Activated CD8-positive, alpha-beta T cell treated with anti-CD3 and anti-CD28 coated beads for 36 hours (primary cell): ENCODE data around the gene MICAL3. TPM values are rescaled to one million over a fixed set of nuclear protein-coding genes. Genes with fewer than 3 reads are reported as not detected.
A peak's percentile ranks its signal among the peaks of the same experiment; 100 is the strongest.
"Not testable (repeated sequence)": the region's sequence is repeated elsewhere in the genome, so short reads cannot be mapped to it uniquely, and the experiment has no call there.

Experiments
- ATAC-seq: fragments of 200-7000 bp; cut with Tn5 transposase; one replicate; pipeline ENCODE4 v1.10.0; 2021; ENCODE audit warnings: mild to moderate bottlenecking, moderate library complexity
- CTCF ChIA-PET: fragments of 350-600 bp; sonication (Branson Sonifier 250); formaldehyde crosslinking; loops from one replicate; lab custom pipeline; 2021; ENCODE audit warnings: antibody characterized with exemption; lab: Charles Lee
- POLR2A ChIA-PET: fragments of 350-600 bp; sonication (Branson Sonifier 250); formaldehyde crosslinking; loops from one replicate; lab custom pipeline; 2021; ENCODE audit warnings: antibody characterized with exemption; lab: Charles Lee
- DNase-seq: peaks from one replicate; pipeline ENCODE4 v3.0.0-alpha.2; 2020
- H3K27ac Mint-ChIP-seq: one replicate; pipeline ENCODE4 v1.8.0; 2021; ENCODE audit warnings: mild to moderate bottlenecking, mixed read lengths
- H3K27me3 Mint-ChIP-seq: one replicate; pipeline ENCODE4 v1.8.0; 2021; ENCODE audit warnings: mixed read lengths
- H3K36me3 Mint-ChIP-seq: one replicate; pipeline ENCODE4 v1.8.0; 2021; ENCODE audit warnings: low read depth, mixed read lengths
- H3K4me1 Mint-ChIP-seq: one replicate; pipeline ENCODE4 v1.8.0; 2021; ENCODE audit warnings: low read depth, mixed read lengths
- H3K4me3 Mint-ChIP-seq: one replicate; pipeline ENCODE4 v1.8.0; 2021; ENCODE audit warnings: mild to moderate bottlenecking, moderate library complexity, mixed read lengths
- H3K9me3 Mint-ChIP-seq: one replicate; pipeline ENCODE4 v1.8.0; 2021; ENCODE audit warnings: mixed read lengths
- CTCF ChIP-seq: fragments of 200-600 bp; IDR thresholded peaks from one replicate; pipeline ENCODE4 v1.8.0; 2022; ENCODE audit warnings: antibody characterized with exemption, mild to moderate bottlenecking
- intact Hi-C: fragments of 100-400 bp; cut with micrococcal nuclease; formaldehyde crosslinking; loops from one replicate; pipeline ENCODE4 v1.10.0; 2022
- total RNA-seq, 2 experiments: library from RNA; stranded (reverse); gene quantifications; one replicate each; pipeline ENCODE4 v1.2.3, GENCODE V29; 2021

Gene MICAL3
- total RNA-seq, 2 experiments from 2014 or later, result 31.6 to 32.4 TPM

DNA sequence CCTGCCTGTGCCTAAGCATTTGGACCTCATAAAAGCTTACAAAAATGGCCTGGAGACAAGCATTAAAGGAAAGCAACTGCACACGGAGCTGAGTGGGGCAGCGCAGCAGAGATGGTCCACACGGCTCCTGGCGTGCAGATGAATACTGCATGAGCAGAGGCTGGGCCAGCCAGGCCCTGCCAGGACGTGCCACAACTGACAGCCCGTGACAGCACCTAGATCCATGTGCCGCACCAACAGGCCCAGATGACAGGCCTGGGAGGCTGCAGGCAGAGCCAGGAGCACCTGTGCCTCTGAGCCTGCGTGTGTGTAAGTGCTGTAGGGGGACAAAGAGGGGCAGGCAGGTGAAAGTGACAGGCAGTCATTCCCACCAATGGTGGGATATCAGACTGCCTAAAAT is 33.4 kb downstream of the MICAL3 start:
- ATAC-seq, result no peak
- POLR2A ChIA-PET, result interaction anchor here (0.5 kb wide), 1 partner anchor 39 kb away, joined by 3 read pairs; no protein-coding TSS in a partner anchor
- no peak for DNase-seq
- no peak for TF ChIP-seq CTCF
- no peak overlapping the region for H3K4me3 Mint-ChIP-seq
- no peaks in the 10 kb centered on the region for H3K27me3 Mint-ChIP-seq
- H3K4me1 Mint-ChIP-seq, result peaks cover 10% of the 10 kb centered on the region
- no peak overlapping the region for H3K27ac Mint-ChIP-seq
- H3K9me3 Mint-ChIP-seq, result no peaks in the 10 kb centered on the region
- no peaks in the 10 kb centered on the region for H3K36me3 Mint-ChIP-seq
- CTCF ChIA-PET, result no interaction called here
- intact Hi-C loops, result no loop called here

- Mint-ChIP-seq H3K27me3 (no peaks in the 10 kb centered on the region), H3K4me1 (peaks cover 10% of the 10 kb centered on the region)
- intact Hi-C loops, result no loop called here
Observed at GRCh38 chr22:17990147-17990546, 34.2 kb downstream of the MICAL3 start.

DNA sequence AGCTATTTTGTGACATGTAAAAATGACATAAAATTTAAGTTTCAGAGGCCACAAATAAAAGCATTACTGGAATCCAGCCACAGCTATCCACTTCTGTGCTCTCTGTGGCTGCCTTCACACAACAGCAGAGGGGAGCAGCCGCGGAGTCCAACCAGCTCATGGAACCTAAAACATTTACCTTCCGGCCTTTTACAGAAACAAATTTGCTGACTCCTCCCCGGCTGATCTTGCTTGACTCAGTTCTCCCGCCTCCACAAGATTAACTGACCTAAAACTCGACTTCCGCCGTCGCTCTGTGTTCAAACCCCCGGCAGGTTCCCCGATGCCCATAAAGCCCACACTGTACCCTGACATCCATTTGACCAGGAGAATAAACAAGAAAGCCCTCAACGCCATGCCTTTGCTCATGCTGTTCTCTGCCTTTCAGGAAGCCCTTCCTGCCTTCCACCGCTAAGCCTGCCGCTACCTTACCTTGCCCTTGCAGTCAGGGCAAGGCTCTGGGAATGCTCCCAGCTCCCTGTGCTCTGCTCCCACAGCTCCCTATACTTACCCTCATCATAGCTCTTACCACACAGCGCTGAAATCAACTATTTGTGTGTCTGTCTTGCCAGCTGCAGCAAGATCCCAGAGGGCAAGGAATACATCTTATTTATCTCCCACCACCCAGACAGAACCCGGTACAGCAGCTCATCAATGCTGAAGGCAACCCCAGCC is 35.4 kb downstream of the MICAL3 start:
- CTCF ChIA-PET, result interaction anchor here (0.7 kb wide), 1 partner anchor 18 kb away, joined by 3 read pairs; no protein-coding TSS in a partner anchor
- H3K27ac Mint-ChIP-seq, result no peak overlapping the region
- H3K9me3 Mint-ChIP-seq, result no peaks in the 10 kb centered on the region
- intact Hi-C loops, result no loop called here
- H3K36me3 Mint-ChIP-seq, result no peaks in the 10 kb centered on the region
- H3K27me3 Mint-ChIP-seq, result no peaks in the 10 kb centered on the region
- POLR2A ChIA-PET, result interaction anchor here (0.8 kb wide), 1 partner anchor 9 kb away, joined by 4 read pairs; no protein-coding TSS in a partner anchor
- DNase-seq, result no peak
- no peak for ATAC-seq
- H3K4me1 Mint-ChIP-seq, result peaks cover 13% of the 10 kb centered on the region
- no peak overlapping the region for H3K4me3 Mint-ChIP-seq
- no peak for TF ChIP-seq CTCF

More at GRCh38 chr22:17990147-17990546, 34.2 kb downstream of the MICAL3 start:
- Mint-ChIP-seq H3K9me3 (no peaks in the 10 kb centered on the region), H3K36me3 (no peaks in the 10 kb centered on the region), H3K27ac (no peak overlapping the region), H3K4me3 (no peak overlapping the region)
- POLR2A ChIA-PET, result interaction anchor here (0.5 to 1.2 kb wide), 2 partner anchors 16 to 40 kb away, joined by 3 read pairs; no protein-coding TSS in a partner anchor
- CTCF ChIA-PET, result no interaction called here
- ATAC-seq (no peak), DNase-seq (no peak)
- TF ChIP-seq CTCF, result no peak

DNA sequence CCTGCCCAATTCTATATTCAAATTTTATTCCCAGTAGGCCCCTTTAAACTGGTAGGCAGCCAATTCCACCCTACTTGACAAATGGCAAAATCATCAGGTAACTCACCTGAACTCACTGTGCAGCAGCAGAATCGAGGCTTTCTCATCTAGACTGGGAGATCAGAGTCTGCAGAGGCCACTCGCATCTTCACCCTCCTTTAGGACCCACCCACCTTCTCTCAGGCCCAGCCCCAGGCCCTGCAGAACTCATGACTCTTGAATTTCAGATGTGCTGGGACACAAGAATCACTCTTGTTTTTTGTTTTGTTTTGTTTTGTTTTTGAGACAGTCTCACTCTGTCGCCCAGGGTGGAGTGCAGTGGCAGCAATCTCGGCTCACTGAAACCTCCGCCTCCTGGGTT is 38.8 kb downstream of the MICAL3 start:
- CTCF ChIA-PET, result no interaction called here

GRCh38 chr22:17985071-17985470 is 39.3 kb downstream of the MICAL3 start:
- POLR2A ChIA-PET, H3K4me3 Mint-ChIP-seq, H3K36me3 Mint-ChIP-seq, H3K9me3 Mint-ChIP-seq, H3K27ac Mint-ChIP-seq, CTCF ChIA-PET, intact Hi-C loops, ATAC-seq, H3K27me3 Mint-ChIP-seq, DNase-seq: not testable (repeated sequence)
- peaks cover 32% of the 10 kb centered on the region for H3K4me1 Mint-ChIP-seq

More for the DNA sequence above, 38.8 kb downstream of the MICAL3 start:
- no peak for DNase-seq
- no peaks in the 10 kb centered on the region for H3K9me3 Mint-ChIP-seq
- no peak overlapping the region for H3K4me3 Mint-ChIP-seq
- no peak for ATAC-seq
- POLR2A ChIA-PET, result no interaction called here
- H3K4me1 Mint-ChIP-seq, result peaks cover 26% of the 10 kb centered on the region
- H3K27ac Mint-ChIP-seq, result peak overlapping the region; percentile 18
- intact Hi-C loops, result no loop called here
- H3K36me3 Mint-ChIP-seq, result no peaks in the 10 kb centered on the region
- H3K27me3 Mint-ChIP-seq, result no peaks in the 10 kb centered on the region
- TF ChIP-seq CTCF, result no peak
